ENCODE data around the gene KANK4. TPM values are rescaled to one million over a fixed set of nuclear protein-coding genes. Genes with fewer than 3 reads are reported as not detected.

The KANK4 gene
- total RNA-seq, 4 donors from 2014 or later = 0.54 to 0.59 (median 0.56) TPM; not detected in 1

DNA sequence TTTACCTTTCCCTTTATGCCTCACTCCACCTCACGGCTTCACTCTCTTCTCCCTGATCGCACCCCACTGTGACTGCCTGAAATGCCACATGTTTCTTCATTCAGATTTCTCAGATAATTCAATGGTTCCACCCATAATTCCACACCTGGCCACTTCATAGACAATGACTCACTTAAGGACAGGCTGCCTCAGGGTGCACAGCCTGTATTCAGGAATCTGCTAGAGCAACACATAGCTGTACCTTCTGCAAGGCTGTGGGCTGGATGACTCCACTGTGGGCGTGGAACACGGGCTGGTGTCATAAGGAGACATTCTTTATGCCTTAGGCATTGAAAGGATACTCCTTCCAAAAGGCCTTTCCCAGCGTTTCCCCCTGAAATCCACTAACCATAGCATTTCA lies 88.5 kb downstream of the KANK4 start:
- no peaks in the 10 kb centered on the region for H3K36me3 ChIP-seq
- intact Hi-C loops (cut with DNase I) = no loop called here
- no peaks in the 10 kb centered on the region for H3K9me3 ChIP-seq
- DNase-seq = no peak
- WGBS, 2 donors = 82 to 84% methylated on average over 5 of the region's 5 CpGs
- no peak overlapping the region for H3K27ac ChIP-seq
- H3K27me3 ChIP-seq = no peaks in the 10 kb centered on the region
- H3K4me3 ChIP-seq (replicated peaks in 1 of 3) = no peak overlapping the region
- TF ChIP-seq POLR2A (IDR thresholded peaks at IDR 0.05) = no peak
- TF ChIP-seq, protein P1, sequence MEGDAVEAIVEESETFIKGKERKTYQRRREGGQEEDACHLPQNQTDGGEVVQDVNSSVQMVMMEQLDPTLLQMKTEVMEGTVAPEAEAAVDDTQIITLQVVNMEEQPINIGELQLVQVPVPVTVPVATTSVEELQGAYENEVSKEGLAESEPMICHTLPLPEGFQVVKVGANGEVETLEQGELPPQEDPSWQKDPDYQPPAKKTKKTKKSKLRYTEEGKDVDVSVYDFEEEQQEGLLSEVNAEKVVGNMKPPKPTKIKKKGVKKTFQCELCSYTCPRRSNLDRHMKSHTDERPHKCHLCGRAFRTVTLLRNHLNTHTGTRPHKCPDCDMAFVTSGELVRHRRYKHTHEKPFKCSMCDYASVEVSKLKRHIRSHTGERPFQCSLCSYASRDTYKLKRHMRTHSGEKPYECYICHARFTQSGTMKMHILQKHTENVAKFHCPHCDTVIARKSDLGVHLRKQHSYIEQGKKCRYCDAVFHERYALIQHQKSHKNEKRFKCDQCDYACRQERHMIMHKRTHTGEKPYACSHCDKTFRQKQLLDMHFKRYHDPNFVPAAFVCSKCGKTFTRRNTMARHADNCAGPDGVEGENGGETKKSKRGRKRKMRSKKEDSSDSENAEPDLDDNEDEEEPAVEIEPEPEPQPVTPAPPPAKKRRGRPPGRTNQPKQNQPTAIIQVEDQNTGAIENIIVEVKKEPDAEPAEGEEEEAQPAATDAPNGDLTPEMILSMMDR (IDR thresholded peaks at IDR 0.05) = no peak
- H3K4me1 ChIP-seq = no peaks in the 10 kb centered on the region

GRCh38 chr1:62229932-62230331 lies 89.3 kb downstream of the KANK4 start:
- no peaks in the 10 kb centered on the region for H3K36me3 ChIP-seq
- H3K4me3 ChIP-seq (replicated peaks in 1 of 3) = no peak overlapping the region
- no peak for TF ChIP-seq POLR2A (IDR thresholded peaks at IDR 0.05)
- TF ChIP-seq, protein P1 (IDR thresholded peaks at IDR 0.05) = no peak
- intact Hi-C loops (cut with DNase I) = no loop called here
- no peaks in the 10 kb centered on the region for H3K27me3 ChIP-seq
- H3K27ac ChIP-seq = no peak overlapping the region
- 38 to 46% methylated on average over 2 of the region's 2 CpGs for WGBS, 2 donors
- no peaks in the 10 kb centered on the region for H3K9me3 ChIP-seq
- no peak for DNase-seq
- no peaks in the 10 kb centered on the region for H3K4me1 ChIP-seq

GRCh38 chr1:62229468-62229867 lies 89.8 kb downstream of the KANK4 start:
- Histone ChIP-seq H3K4me3 (replicated peaks in 1 of 3) (no peak overlapping the region), H3K27ac (no peak overlapping the region), H3K4me1 (no peaks in the 10 kb centered on the region), H3K9me3 (no peaks in the 10 kb centered on the region), H3K27me3 (no peaks in the 10 kb centered on the region), H3K36me3 (no peaks in the 10 kb centered on the region)
- 89 to 91% methylated on average over 3 of the region's 3 CpGs for WGBS, 2 donors
- intact Hi-C loops (cut with DNase I) = no loop called here
- no peak for DNase-seq
- TF ChIP-seq, protein P1 (IDR thresholded peaks at IDR 0.05) = no peak
- TF ChIP-seq POLR2A (IDR thresholded peaks at IDR 0.05) = no peak

DNA sequence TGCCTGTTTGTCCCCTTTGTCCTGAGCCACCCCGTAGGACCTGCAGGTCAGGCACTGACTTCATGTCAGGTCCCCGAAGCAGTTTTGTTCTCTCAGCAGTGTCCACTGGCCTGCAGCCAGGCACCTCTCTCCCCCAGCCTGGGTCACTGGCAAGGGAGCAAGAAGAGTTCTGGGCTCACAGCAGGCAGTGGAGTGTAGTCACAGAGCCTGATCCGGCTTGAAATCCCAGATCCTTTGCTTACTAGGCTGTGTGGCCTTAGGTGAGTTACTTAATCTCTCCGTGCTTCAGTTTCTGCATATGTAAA lies 90.4 kb downstream of the KANK4 start:
- Histone ChIP-seq H3K27me3 (no peaks in the 10 kb centered on the region), H3K4me3 (replicated peaks in 1 of 3) (no peak overlapping the region), H3K4me1 (no peaks in the 10 kb centered on the region), H3K9me3 (no peaks in the 10 kb centered on the region), H3K27ac (no peak overlapping the region), H3K36me3 (no peaks in the 10 kb centered on the region)
- intact Hi-C loops (cut with DNase I) = no loop called here
- DNase-seq = peak; percentile 17 to 46
- WGBS, 2 donors = 50 to 66% methylated on average over 3 to 4 of the region's 4 CpGs
- TF ChIP-seq POLR2A (IDR thresholded peaks at IDR 0.05) = no peak
- TF ChIP-seq, protein P1 (IDR thresholded peaks at IDR 0.05) = no peak

GRCh38 chr1:62228136-62228882 lies 90.9 kb downstream of the KANK4 start:
- no peak overlapping the region for H3K4me3 ChIP-seq (replicated peaks in 1 of 3)
- no peak overlapping the region for H3K27ac ChIP-seq
- H3K4me1 ChIP-seq = no peaks in the 10 kb centered on the region
- no peaks in the 10 kb centered on the region for H3K27me3 ChIP-seq
- intact Hi-C loops (cut with DNase I) = no loop called here
- no peaks in the 10 kb centered on the region for H3K9me3 ChIP-seq
- DNase-seq = no peak
- no peaks in the 10 kb centered on the region for H3K36me3 ChIP-seq
- TF ChIP-seq, protein P1 (IDR thresholded peaks at IDR 0.05) = no peak
- TF ChIP-seq POLR2A (IDR thresholded peaks at IDR 0.05) = no peak
- 85 to 87% methylated on average over 11 to 12 of the region's 12 CpGs for WGBS, 2 donors
